K562 (cell line): Measurements from ENCODE around the gene RNPEP. TPM values are rescaled to one million over a fixed set of nuclear protein-coding genes. Genes with fewer than 3 reads are reported as not detected.

ENCODE experiments used
- CBX2 ChIP-seq: fragments of 200-600 bp; sonication (generic); IDR thresholded peaks from one replicate; pipeline ENCODE4 v1.6.1; 2012; ENCODE audit warnings: mild to moderate bottlenecking, low read length, inconsistent platforms; ENCODE audit not compliant: insufficient read depth, poor library complexity, severe bottlenecking
- CLOCK ChIP-seq: fragments of 250-450 bp; sonication (Bioruptor Pico); IDR thresholded peaks from 2 replicates; pipeline ENCODE4 v1.4.0; 2020; ENCODE audit warnings: mild to moderate bottlenecking, moderate library complexity, borderline replicate concordance
- GTF2E2 ChIP-seq: fragments of 200-800 bp; sonication (Bioruptor generic); IDR thresholded peaks from 2 replicates; pipeline ENCODE4 v1.6.1; 2016; ENCODE audit warnings: missing genetic modification characterization, missing compliant biosample characterization
- RFX7 ChIP-seq: fragments of 250-450 bp; sonication (Bioruptor Pico); IDR thresholded peaks from 2 replicates; pipeline ENCODE4 v1.5.1; 2021; ENCODE audit warnings: mild to moderate bottlenecking
- RHOXF2B ChIP-seq: fragments of 250-450 bp; sonication (Bioruptor Pico); conservative IDR thresholded peaks from 2 replicates; pipeline ENCODE4 v1.5.1; 2021
- ZFP36 ChIP-seq: fragments of 150-350 bp; IDR thresholded peaks from 2 replicates; pipeline ENCODE4 v1.6.1; 2018; ENCODE audit warnings: low read length, low read depth; ENCODE audit not compliant: partially characterized antibody
- ZNF224 ChIP-seq: sonication (generic); formaldehyde crosslinking; IDR thresholded peaks from 2 replicates; pipeline ENCODE4 v1.8.0; 2022; ENCODE audit warnings: mild to moderate bottlenecking, missing genetic modification reagents
- ZNF23 ChIP-seq: fragments of 250-450 bp; sonication (Bioruptor Pico); IDR thresholded peaks from 2 replicates; pipeline ENCODE4 v1.4.0; 2020; ENCODE audit warnings: mild to moderate bottlenecking
- ZNF778 ChIP-seq: fragments of 450-650 bp; formaldehyde crosslinking; IDR thresholded peaks from 2 replicates; pipeline ENCODE4 v1.4.0; 2020; ENCODE audit warnings: mild to moderate bottlenecking, moderate library complexity
- polyA plus RNA-seq, 8 experiments: library from polyadenylated mRNA; depleted of rRNA in 4 of 8; stranded (reverse) in 5 of 8; unstranded in 3 of 8; fragments of >200 nt; fragmentation: Nextera tagmentation in 2 of 8; fragmentation: Illumina TruSeq in 1 of 8; extraction: Ambion mirVana in 2 of 8; extraction: Trizol in 1 of 8; gene quantifications; 2 replicates each; pipeline versions ENCODE4 v1.2.1 to v1.2.3, GENCODE V29; 2011 to 2014; ENCODE audit warnings: inconsistent platforms in 1 of 8, missing spikeins in 1 of 8
- total RNA-seq, 7 experiments: library from RNA; depleted of rRNA in 6 of 7; stranded (reverse); fragments of >200 nt in 6 of 7; fragmentation: Illumina TruSeq in 2 of 7; extraction: Trizol in 2 of 7; gene quantifications; 2 replicates each; pipeline versions ENCODE4 v1.2.1 to v1.2.3, GENCODE V29; 2011 to 2021; ENCODE audit warnings: low replicate concordance in 1 of 7
- TF ChIP-seq, protein P1 (sequence below), 2 experiments: fragments of 450-650 bp; IDR thresholded peaks; 2 replicates each; pipeline ENCODE4 v1.6.1; 2016; ENCODE audit warnings: mild to moderate bottlenecking in 2 of 2, borderline replicate concordance in 1 of 2, low read depth in 1 of 2, moderate library complexity in 1 of 2
- TF ChIP-seq, protein P2 (sequence below), 2 experiments: fragments of 450-650 bp; IDR thresholded peaks; 2 replicates each; pipeline ENCODE4 v1.6.1; 2016

RNPEP gene
- total and polyA plus RNA-seq, 9 of the 15 experiments (the other 6 are each of a cell fraction or from before 2014, with no cell fraction given), result 27.5 to 131 (median 63.4) TPM

DNA sequence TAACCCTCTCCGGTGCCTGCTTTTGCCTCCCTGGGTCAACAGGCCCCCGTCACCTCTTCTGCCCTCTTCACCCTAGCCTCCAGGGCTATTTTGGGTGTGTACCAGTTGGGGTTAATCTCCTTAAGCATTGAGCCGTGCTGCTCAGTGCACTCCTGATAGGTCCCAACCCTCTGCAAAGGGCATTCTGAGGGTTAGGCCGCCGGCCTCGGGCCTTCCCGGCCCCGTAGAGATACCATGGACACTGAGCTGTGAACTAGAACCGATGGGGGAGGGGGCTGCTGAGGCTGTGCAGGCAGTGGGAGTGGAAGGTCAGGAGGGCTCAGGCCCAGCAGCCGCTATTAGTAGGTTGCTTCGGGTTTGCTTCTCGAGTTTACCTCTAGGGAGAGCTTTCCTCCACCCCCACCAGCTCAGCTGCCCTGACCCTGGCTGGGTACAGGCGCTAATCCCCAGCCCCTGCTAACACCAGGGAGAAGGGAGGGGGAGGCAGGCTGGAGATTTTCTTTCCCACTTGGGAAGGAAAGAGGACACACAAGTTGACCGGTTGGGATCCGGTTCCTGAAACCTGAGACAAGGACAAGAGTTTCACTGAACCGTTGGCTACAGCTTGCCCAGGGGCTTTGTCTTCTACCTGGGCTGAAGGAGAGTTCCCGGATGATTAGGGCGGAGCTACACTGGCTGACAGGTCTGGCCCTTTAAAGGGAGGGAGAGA is 40.9 kb upstream of the RNPEP start (continued):
- TF ChIP-seq, protein P1, sequence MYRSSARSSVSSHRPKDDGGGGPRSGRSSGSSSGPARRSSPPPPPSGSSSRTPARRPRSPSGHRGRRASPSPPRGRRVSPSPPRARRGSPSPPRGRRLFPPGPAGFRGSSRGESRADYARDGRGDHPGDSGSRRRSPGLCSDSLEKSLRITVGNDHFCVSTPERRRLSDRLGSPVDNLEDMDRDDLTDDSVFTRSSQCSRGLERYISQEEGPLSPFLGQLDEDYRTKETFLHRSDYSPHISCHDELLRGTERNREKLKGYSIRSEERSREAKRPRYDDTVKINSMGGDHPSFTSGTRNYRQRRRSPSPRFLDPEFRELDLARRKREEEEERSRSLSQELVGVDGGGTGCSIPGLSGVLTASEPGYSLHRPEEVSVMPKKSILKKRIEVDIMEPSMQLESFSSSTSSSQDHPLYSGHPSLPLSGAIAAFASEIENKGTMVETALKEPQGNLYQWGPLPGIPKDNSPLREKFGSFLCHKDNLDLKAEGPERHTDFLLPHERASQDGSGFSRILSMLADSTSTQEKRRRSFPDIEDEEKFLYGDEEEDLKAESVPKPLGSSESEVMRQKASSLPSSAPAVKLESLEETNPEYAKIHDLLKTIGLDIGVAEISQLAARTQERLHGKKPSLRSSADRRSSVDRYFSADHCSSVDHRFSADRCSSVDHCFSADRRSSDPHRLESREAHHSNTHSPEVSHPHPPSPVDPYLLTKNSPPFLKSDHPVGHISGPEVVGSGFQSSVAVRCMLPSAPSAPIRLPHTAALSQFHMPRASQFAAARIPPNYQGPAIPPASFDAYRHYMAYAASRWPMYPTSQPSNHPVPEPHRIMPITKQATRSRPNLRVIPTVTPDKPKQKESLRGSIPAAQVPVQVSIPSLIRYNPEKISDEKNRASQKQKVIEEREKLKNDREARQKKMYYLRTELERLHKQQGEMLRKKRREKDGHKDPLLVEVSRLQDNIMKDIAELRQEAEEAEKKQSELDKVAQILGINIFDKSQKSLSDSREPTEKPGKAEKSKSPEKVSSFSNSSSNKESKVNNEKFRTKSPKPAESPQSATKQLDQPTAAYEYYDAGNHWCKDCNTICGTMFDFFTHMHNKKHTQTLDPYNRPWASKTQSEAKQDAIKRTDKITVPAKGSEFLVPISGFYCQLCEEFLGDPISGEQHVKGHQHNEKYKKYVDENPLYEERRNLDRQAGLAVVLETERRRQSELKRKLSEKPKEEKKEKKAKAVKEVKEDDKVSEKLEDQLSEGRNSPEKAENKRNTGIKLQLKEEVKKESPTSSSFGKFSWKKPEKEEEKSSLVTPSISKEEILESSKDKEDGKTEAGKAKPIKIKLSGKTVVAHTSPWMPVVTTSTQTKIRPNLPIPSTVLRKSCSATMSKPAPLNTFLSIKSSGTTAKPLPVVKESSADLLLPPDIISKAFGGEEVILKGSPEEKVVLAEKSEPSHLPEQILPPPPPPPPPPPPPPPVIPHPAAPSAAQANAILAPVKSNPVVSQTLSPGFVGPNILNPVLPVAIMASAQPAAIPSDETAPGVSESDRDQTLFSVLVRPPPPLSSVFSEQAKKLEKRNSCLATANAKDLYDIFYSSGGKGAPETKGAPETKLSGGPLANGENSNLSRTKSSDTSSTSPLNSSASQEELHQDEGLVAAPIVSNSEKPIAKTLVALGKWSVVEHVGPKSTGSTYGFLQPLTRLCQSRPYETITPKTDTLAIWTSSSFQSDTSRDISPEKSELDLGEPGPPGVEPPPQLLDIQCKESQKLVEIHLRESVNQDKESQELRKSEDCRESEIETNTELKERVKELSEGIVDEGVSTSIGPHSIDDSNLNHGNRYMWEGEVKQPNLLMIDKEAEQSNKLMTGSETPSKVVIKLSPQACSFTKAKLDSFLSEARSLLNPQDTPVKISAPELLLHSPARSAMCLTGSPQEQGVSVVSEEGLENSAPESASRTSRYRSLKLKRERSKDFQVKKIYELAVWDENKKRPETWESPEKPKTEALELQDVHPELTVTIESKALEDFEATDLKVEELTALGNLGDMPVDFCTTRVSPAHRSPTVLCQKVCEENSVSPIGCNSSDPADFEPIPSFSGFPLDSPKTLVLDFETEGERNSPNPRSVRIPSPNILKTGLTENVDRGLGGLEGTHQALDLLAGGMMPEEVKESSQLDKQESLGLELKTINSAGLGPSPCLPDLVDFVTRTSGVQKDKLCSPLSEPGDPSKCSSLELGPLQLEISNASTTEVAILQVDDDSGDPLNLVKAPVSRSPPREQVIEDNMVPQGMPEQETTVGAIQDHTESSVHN (IDR thresholded peaks at IDR 0.05; ENCODE audit: borderline replicate concordance in 1 of 2, low read depth in 1 of 2), result no peak
- TF ChIP-seq CBX2 (no peak), ZNF23 (CRISPR knock-in tag) (no peak), ZNF224 (CRISPR knock-in tag) (no peak), RFX7 (CRISPR knock-in tag) (no peak), GTF2E2 (tag) (no peak), RHOXF2B (CRISPR knock-in tag) (no peak), ZNF778 (CRISPR knock-in tag) (no peak), CLOCK (CRISPR knock-in tag) (no peak), ZFP36 (no peak)
- TF ChIP-seq, protein P2, sequence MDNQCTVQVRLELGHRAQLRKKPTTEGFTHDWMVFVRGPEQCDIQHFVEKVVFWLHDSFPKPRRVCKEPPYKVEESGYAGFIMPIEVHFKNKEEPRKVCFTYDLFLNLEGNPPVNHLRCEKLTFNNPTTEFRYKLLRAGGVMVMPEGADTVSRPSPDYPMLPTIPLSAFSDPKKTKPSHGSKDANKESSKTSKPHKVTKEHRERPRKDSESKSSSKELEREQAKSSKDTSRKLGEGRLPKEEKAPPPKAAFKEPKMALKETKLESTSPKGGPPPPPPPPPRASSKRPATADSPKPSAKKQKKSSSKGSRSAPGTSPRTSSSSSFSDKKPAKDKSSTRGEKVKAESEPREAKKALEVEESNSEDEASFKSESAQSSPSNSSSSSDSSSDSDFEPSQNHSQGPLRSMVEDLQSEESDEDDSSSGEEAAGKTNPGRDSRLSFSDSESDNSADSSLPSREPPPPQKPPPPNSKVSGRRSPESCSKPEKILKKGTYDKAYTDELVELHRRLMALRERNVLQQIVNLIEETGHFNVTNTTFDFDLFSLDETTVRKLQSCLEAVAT (IDR thresholded peaks at IDR 0.05), result no peak
